Omental fat pad (tissue), 4 donors: ENCODE measurements around the gene PLK4. TPM values are rescaled to one million over a fixed set of nuclear protein-coding genes. Genes with fewer than 3 reads are reported as not detected.

ENCODE experiments used
- ATAC-seq: fragments of 150-250 bp; one replicate; pipeline ENCODE4 v1.9.1; 2016; ENCODE audit warnings: mild to moderate bottlenecking, moderate library complexity; ENCODE audit not compliant: low FRiP score
- DNase-seq: peaks from one replicate; pipeline ENCODE4 v3.0.0-alpha.2; 2019; ENCODE audit warnings: low spot score
- CTCF ChIP-seq, 3 donors: fragments of 450-650 bp; IDR thresholded peaks; one replicate each; pipeline ENCODE4 v1.5.1; 2016 to 2017; ENCODE audit warnings: antibody characterized with exemption in 3 of 3, mild to moderate bottlenecking in 3 of 3, moderate library complexity in 2 of 3
- total RNA-seq, 4 donors: library from RNA; depleted of rRNA; stranded (reverse); fragments of >200 nt; gene quantifications; one replicate each; pipeline ENCODE4 v1.1.0, GENCODE V29; 2016

The PLK4 gene
- total RNA-seq, 4 donors from 2014 or later, result 0.38 to 2.5 (median 1.1) TPM

GRCh38 chr4:127870281-127870680 lies 10.4 kb upstream of the PLK4 start:
- DNase-seq (no peak), ATAC-seq (no peak)
- TF ChIP-seq CTCF (IDR thresholded peaks at IDR 0.05), result no peak

GRCh38 chr4:127870688-127871087 lies 10.0 kb upstream of the PLK4 start:
- DNase-seq (no peak), ATAC-seq (no peak)
- no peak for TF ChIP-seq CTCF (IDR thresholded peaks at IDR 0.05)

- DNase-seq, result no peak
- ATAC-seq, result no peak
- TF ChIP-seq CTCF (IDR thresholded peaks at IDR 0.05), result no peak
These were observed 4.9 kb upstream of the PLK4 start for GRCh38 chr4:127875791-127876190.

- ATAC-seq (peak; percentile 59), DNase-seq (no peak)
- TF ChIP-seq CTCF (IDR thresholded peaks at IDR 0.05), result no peak
These were observed 821 bp downstream of the PLK4 start for GRCh38 chr4:127881563-127881864.

GRCh38 chr4:127888559-127888958 lies 7.9 kb downstream of the PLK4 start:
- no peak for ATAC-seq
- TF ChIP-seq CTCF (IDR thresholded peaks at IDR 0.05), result no peak

GRCh38 chr4:127889903-127890302 lies 9.2 kb downstream of the PLK4 start:
- no peak for DNase-seq
- no peak for ATAC-seq
- no peak for TF ChIP-seq CTCF (IDR thresholded peaks at IDR 0.05)

More at GRCh38 chr4:127888559-127888958, 7.9 kb downstream of the PLK4 start:
- DNase-seq, result no peak

GRCh38 chr4:127896069-127896468 lies 15.4 kb downstream of the PLK4 start:
- ATAC-seq, result no peak
- no peak for DNase-seq
- no peak for TF ChIP-seq CTCF (IDR thresholded peaks at IDR 0.05)
